GM21528 (cell line): ENCODE measurements around the gene PREP.
"Not testable (repeated sequence)": the region's sequence is repeated elsewhere in the genome, so short reads cannot be mapped to it uniquely, and the experiment has no call there.

ENCODE experiments used
- ATAC-seq: cut with Tn5 transposase; IDR thresholded peaks from one replicate; pipeline ENCODE4 v1.9.1; 2021; ENCODE audit warnings: mild to moderate bottlenecking, moderate library complexity; ENCODE audit not compliant: unreplicated experiment, low FRiP score

The PREP gene

GRCh38 chr6:105276374-105276773, 126.5 kb downstream of the PREP start:
- ATAC-seq = no peak

DNA sequence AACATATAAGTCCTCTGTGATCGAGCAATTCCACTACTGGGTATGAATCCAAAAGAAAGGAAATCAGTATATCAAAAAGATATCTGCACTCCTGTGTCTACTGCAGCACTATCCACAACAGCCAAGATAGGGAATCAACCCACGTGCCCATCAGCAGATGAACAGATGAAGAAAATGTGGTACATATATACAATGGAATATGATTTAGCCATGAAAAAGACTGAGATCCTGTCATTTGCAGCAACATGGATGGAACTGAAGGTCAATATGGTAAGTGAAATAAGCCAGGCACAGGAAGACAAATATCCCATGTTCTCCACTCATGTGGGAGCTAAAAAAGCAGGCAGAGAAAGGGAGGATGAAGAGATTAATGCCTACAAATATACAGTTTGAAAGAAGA, 127.3 kb downstream of the PREP start:
- no peak for ATAC-seq

DNA sequence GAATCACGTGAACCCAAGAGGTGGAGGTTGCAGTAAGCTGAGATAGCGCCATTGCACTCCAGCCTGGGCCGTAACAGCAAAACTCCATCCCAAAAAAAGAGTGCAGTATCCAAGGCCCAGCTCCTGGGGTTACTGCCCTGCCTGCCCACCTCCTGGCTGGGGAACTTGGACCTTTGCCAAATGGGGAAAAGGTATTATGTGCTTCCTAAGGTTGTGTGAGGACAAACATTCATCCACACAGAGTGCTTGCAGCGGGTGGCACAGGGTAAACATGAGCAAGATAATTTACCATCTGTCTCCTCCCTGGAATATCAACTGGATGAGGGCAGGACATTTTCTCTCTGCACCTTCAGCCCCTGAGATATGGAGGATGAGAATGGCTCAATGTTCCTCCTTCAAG, 128.2 kb downstream of the PREP start:
- ATAC-seq = no peak

DNA sequence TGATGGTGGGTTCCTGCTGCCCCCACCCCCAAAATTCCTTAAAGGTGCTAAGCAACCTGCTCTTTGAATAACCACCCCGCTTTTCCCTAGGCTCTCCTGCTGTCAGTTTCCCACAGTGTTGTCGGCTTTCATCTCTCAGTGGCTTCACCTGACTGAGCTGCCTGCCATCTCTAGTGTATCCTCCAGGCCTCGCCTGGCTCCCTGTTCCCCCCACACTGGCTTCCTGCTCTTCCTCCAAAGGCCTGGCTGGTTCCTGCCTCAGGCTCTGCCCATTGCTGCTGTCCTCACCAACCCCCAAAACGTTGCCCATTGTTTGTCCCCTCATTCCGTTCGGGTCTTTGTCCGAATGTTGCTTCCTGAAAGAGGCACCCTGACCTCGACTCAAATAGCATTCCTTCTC, 129.3 kb downstream of the PREP start:
- no peak for ATAC-seq

DNA sequence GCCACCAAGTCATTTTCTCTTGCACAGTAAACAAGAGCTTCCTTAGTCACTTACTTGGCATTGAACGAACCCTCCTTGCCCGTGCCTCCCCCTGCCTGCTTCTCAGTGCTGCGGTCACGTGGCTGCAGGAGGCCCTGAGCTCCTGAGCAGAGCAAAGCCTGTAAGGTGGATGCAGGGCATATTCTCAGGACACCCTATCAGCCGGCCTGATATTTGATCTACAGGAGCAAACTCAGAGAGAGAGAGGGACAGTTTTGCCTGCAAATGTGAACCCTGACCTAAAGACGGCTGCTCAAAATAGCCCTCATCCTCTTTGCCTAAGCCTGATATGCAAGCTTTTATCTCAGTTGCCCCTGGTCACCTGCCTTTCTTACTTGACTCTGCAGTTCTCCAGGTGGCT, 130.1 kb downstream of the PREP start:
- no peak for ATAC-seq

GRCh38 chr6:105270511-105270910, 132.4 kb downstream of the PREP start:
- ATAC-seq = no peak

DNA sequence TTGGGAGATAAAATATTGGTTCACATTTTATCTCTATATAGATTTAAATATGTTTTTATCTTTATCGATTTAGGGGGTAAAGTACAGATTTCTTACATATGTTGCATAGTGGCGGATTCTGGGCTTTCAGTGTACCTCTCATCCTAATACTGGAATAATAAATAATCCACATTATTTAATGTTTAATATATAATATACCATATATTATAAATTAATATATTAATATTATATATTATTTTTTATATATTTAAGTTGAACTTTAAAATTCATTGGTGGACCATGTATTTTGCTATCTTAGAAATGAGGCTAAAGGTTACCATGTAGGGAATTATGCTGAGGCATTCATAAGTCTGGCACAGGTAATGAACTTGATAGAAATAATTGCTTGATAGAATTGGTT, 133.5 kb downstream of the PREP start:
- ATAC-seq = no peak

GRCh38 chr6:105263685-105264610, 138.9 kb downstream of the PREP start:
- ATAC-seq = no peak

DNA sequence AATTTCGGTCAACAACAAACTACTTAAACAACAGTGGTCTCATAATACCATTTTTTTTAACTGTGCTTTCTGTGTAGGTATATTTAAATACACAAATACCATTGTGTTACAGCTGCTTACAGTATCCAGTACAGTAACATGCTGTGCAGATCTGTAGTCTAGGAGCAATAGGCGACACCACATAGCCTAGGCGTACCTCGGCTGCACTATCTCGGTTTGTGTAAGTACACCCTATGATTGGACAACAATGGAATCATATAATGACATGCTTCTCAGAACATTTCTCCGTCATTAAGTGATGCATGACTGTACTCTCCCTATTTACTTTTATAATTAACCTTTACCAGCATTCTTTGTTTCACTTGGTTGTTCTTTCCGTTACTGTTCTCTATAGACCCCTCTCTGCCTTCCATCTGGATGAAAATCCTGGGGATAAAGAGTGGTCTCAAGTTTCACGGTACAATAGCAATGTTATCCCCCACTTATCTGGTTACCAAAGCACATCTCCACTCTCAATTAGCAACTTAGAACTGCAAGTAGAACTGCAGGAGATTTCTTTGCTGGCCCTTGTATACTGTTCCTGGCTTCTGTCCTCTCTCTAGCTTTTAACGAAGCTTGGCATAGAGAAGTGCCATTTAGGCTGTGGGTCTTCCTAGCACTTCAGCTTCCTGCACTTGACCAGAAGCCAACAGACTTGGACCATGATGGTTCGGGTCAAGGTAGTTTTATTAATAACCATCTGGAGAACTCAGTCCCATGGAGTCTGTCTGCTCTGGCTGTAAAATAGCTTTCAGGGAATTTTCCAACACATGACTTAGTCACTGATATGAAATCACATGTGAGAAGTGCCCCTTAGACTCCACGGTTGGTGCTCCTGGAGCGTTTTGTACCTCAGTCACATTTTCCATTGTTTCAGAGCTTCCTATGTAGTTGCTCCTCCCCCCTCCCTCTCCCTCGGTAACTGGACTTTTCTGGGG, 142.7 kb downstream of the PREP start:
- ATAC-seq = no peak

GRCh38 chr6:105258816-105259215, 144.1 kb downstream of the PREP start:
- ATAC-seq = no peak

DNA sequence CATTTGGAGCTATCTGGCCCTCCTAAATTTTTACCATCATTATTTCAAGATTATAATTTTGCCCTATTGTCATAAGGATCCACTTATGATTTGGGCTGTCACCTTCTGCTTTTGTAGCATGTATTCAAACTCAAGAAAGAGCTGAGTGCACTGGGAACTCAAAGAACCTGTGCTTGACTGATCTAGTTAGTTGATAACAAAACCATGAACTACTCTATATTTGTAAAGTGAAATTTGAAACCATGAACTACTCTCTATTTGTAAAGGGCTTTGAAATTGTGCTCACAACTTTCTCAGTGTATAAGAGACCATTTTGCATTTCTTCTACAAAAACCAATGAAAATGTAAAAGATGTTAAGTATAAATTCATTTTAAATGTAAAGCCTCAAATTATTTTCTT, 145.5 kb downstream of the PREP start:
- peak; percentile 49 for ATAC-seq

- ATAC-seq = no peak
Measured at GRCh38 chr6:105256619-105257018, 146.3 kb downstream of the PREP start.

DNA sequence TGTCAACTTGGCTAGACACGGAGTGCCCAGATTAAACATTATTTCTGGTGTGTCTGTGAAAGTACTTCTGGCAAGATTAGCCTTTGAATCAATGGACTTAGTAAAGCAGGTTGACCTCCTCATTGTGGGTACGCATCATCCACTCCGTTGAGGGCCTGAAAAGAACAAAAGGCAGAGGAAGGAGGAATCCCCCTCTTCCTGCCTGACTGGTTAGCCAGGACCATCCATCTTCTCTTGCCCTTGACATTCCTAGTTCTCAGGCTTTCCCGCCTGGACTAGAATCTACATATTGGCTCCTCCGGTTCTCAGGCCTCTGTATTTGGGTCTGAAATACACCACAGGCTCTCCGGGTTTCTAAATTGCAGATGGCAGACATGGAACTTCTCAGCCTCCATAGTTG, 149.1 kb downstream of the PREP start:
- ATAC-seq = no peak

- no peak for ATAC-seq
Measured at GRCh38 chr6:105251689-105252088, 151.2 kb downstream of the PREP start.

DNA sequence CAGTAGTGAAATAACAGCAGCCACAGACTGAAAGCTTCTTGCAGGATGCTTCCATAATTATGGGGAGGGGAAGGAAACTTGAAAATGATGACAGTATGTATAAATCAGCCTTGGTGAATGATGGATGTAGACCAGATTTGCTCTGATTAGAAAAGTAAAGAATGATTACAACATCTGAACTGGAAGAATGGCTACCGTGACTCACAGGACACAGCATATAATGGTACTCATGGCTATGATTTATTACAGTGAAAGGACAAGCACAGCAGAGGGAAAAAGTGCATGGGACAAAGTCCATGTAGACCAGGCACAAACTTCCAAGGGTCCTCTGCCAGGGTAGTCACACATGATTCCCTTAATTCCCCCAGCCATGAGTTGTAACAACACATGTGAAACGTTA, 152.3 kb downstream of the PREP start:
- no peak for ATAC-seq

DNA sequence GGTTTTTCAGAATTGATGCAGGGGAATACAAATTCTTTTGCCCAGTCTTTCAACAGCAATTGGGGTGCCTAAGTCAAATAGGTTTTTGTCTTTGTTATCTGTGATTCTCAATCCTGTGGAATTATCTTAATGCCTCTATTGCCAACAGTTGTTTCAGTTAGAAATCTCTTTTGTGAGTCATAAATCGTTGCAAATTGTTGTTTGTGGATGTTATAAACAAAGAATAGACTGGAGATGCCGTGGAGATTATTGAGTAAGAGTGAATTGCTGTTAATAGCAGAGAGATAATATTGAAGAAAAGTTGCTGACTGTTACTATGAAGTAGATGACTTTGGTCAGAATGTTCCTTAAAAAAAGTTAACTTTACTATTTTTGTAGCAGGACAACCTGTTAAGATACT, 159.4 kb downstream of the PREP start:
- ATAC-seq = no peak

GRCh38 chr6:105235155-105235554, 167.7 kb downstream of the PREP start:
- ATAC-seq = no peak

DNA sequence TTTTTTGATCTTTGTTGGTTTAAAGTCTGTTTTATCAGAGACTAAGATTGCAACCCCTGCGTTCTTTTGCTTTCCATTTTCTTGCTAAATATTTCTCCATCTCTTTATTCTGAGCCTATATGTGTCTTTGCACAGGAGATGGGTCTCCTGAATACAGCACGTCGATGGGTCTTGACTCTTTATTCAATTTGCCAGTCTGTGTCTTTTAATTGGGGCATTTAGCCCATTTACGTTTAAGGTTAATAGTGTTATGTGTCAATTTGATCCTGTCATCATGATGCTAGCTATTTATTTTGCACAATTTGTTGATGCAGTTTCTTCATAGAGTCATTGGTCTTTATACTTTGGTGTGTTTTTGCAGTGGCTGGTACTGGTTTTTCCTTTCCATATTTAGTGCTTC, 171.1 kb downstream of the PREP start:
- not testable (repeated sequence) for ATAC-seq
